A549 (cell line): ENCODE measurements around the gene TMEM123.

Experiments used
- HEYL ChIP-seq: fragments of 250-450 bp; sonication (Bioruptor Pico); IDR thresholded peaks from 2 replicates; pipeline ENCODE4 v1.8.0; 2021; ENCODE audit warnings: mild to moderate bottlenecking, moderate library complexity
- RAD21 ChIP-seq, 2 experiments: fragments of >200 bp in 1 of 2; sonication (Bioruptor Twin) in 1 of 2; formaldehyde crosslinking in 1 of 2; IDR thresholded peaks in 1 of 2; conservative IDR thresholded peaks in 1 of 2; 2 replicates in 1 of 2; 3 replicates in 1 of 2; pipeline ENCODE4 v1.6.1; 2012 to 2018; ENCODE audit warnings: inconsistent platforms in 1 of 2
- TF ChIP-seq, protein P1 (sequence below): IDR thresholded peaks from 2 replicates; pipeline ENCODE4 v1.6.1; 2012
- TF ChIP-seq, protein P2 (sequence below): IDR thresholded peaks from 2 replicates; pipeline ENCODE4 v1.6.1; 2012

DNA sequence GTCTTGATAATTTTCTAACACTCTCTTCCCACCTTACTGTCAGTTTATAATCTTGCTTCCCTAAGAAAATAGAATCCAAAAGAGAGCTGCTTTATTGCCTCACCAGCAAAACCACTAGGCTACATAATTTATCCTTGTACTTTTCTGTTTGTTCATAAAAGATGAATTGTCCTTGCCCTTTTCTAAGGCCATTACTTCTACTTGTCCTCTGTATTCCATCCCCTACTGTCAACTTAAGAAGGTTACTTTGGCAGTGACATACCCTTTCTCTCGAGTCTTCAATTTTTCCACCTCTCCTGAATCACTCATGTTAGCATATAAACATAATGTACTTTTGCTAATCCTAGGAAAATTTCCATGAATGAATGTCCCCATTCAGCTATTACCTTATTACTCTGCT is 87.6 kb downstream of the TMEM123 start:
- TF ChIP-seq, protein P1, sequence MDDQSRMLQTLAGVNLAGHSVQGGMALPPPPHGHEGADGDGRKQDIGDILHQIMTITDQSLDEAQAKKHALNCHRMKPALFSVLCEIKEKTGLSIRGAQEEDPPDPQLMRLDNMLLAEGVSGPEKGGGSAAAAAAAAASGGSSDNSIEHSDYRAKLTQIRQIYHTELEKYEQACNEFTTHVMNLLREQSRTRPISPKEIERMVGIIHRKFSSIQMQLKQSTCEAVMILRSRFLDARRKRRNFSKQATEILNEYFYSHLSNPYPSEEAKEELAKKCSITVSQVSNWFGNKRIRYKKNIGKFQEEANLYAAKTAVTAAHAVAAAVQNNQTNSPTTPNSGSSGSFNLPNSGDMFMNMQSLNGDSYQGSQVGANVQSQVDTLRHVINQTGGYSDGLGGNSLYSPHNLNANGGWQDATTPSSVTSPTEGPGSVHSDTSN: no peak
- TF ChIP-seq, protein P2, sequence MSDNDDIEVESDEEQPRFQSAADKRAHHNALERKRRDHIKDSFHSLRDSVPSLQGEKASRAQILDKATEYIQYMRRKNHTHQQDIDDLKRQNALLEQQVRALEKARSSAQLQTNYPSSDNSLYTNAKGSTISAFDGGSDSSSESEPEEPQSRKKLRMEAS: no peak
- TF ChIP-seq RAD21 (conservative IDR thresholded peaks at IDR 0.05 in 1 of 2, IDR thresholded peaks at IDR 0.05 in 1 of 2): no peak
- TF ChIP-seq HEYL (CRISPR knock-in tag): no peak
